HepG2 (cell line): Measurements from ENCODE around the gene PEPD. TPM values are rescaled to one million over a fixed set of nuclear protein-coding genes. Genes with fewer than 3 reads are reported as not detected.

Experiments
- ATAC-seq: fragments of 200-7000 bp; cut with Tn5 transposase; 3 replicates; pipeline ENCODE4 v1.9.1; 2020; ENCODE audit warnings: mild to moderate bottlenecking, moderate library complexity
- BruUV-seq: library from RNA; stranded (reverse); fragments of 400-500 nt; replicated peaks from 2 replicates; lab custom pipeline; 2021; lab: Mats Ljungman, UMichigan
- CTCF ChIA-PET: fragments of 300-600 bp; formaldehyde crosslinking; extraction: SDS; loops from one replicate; lab custom pipeline; 2021; ENCODE audit warnings: low total read pairs, inconsistent platforms, low intra/inter-chr PET ratio; lab: Yijun Ruan, JAX
- POLR2A ChIA-PET: fragments of 350-600 bp; sonication (Branson Sonifier 250); formaldehyde crosslinking; loops from one replicate; lab custom pipeline; 2020; ENCODE audit warnings: antibody characterized with exemption, inconsistent platforms; lab: Yijun Ruan, JAX
- DNase-seq: peaks from one replicate; pipeline ENCODE4 v3.0.0-alpha.2; 2015; ENCODE audit warnings: low spot score
- FAIRE-seq: peaks from 3 replicates; lab custom pipeline; 2011; peaks lifted over from hg19 to GRCh38; lab: Jason Lieb, UNC
- H2AFZ ChIP-seq: one replicate; pipeline ENCODE4 v1.6.1; 2011; ENCODE audit warnings: low read length, inconsistent platforms
- H3K27ac ChIP-seq: fragments of 300-600 bp; 3 replicates; pipeline ENCODE4 v1.8.0; 2011; ENCODE audit warnings: mixed run types, mild to moderate bottlenecking, mixed read lengths, low read length, inconsistent platforms; ENCODE audit not compliant: insufficient read depth; ENCODE audit errors: extremely low read length
- H3K27me3 ChIP-seq, 2 experiments: fragments of 200-600 bp in 1 of 2; 2 replicates in 1 of 2; 3 replicates in 1 of 2; pipeline versions ENCODE4 v1.6.0 to v1.8.0; 2011; ENCODE audit warnings: low read length in 2 of 2, mild to moderate bottlenecking in 2 of 2, moderate library complexity in 2 of 2, inconsistent platforms in 1 of 2; ENCODE audit not compliant: insufficient read depth in 2 of 2, control insufficient read depth in 1 of 2
- H3K36me3 ChIP-seq, 2 experiments: fragments of 200-600 bp in 1 of 2; replicated peaks in 1 of 2; 2 replicates in 1 of 2; 3 replicates in 1 of 2; pipeline versions ENCODE4 v1.5.1 to v1.8.0; 2011; ENCODE audit warnings: low read length in 2 of 2, inconsistent platforms in 1 of 2; ENCODE audit not compliant: insufficient read depth in 2 of 2, control insufficient read depth in 1 of 2
- H3K4me1 ChIP-seq: 2 replicates; pipeline ENCODE4 v1.5.1; 2012; ENCODE audit warnings: low read length, inconsistent platforms; ENCODE audit not compliant: insufficient read depth
- H3K4me2 ChIP-seq: 2 replicates; pipeline ENCODE4 v1.6.0; 2011; ENCODE audit warnings: low read depth, low read length, inconsistent platforms
- H3K4me3 ChIP-seq, 3 experiments: fragments of 200-600 bp in 1 of 3; sonication (generic), shearing (Covaris generic) in 1 of 3; replicated peaks in 1 of 3; 2 replicates each; pipeline ENCODE4 v1.5.1; 2011 to 2016; ENCODE audit warnings: low read length in 3 of 3, inconsistent platforms in 2 of 3, low read depth in 2 of 3, mild to moderate bottlenecking in 2 of 3, control low read depth in 1 of 3, mixed read lengths in 1 of 3; ENCODE audit not compliant: insufficient read depth in 1 of 3
- H3K79me2 ChIP-seq: one replicate; pipeline ENCODE4 v1.6.1; 2011; ENCODE audit warnings: low read length, inconsistent platforms; ENCODE audit not compliant: insufficient read depth
- H3K9ac ChIP-seq: 2 replicates; pipeline ENCODE4 v1.6.0; 2011; ENCODE audit warnings: mild to moderate bottlenecking, low read depth, low read length, inconsistent platforms; ENCODE audit not compliant: insufficient read depth
- H3K9me3 ChIP-seq: 2 replicates; pipeline ENCODE4 v1.5.1; 2012; ENCODE audit warnings: mild to moderate bottlenecking, low read length
- H4K20me1 ChIP-seq: 2 replicates; pipeline ENCODE4 v1.6.0; 2011; ENCODE audit warnings: inconsistent platforms, mild to moderate bottlenecking, low read length, moderate library complexity; ENCODE audit not compliant: insufficient read depth
- ATF2 ChIP-seq: sonication (generic); formaldehyde crosslinking; IDR thresholded peaks from 2 replicates; pipeline ENCODE4 v1.4.0; 2020; ENCODE audit warnings: missing genetic modification reagents
- BCL6 ChIP-seq: IDR thresholded peaks from 2 replicates; pipeline ENCODE4 v1.6.1; 2016; ENCODE audit warnings: missing genetic modification reagents, missing compliant biosample characterization
- ELF3 ChIP-seq: IDR thresholded peaks from 2 replicates; pipeline ENCODE4 v1.6.1; 2016; ENCODE audit warnings: missing genetic modification reagents, missing compliant biosample characterization
- FOSL2 ChIP-seq: sonication (generic); formaldehyde crosslinking; IDR thresholded peaks from 2 replicates; pipeline ENCODE4 v1.4.0; 2020; ENCODE audit warnings: missing genetic modification reagents
- FOXA3 ChIP-seq: IDR thresholded peaks from 2 replicates; pipeline ENCODE4 v1.6.1; 2016; ENCODE audit warnings: missing genetic modification reagents, missing compliant biosample characterization
- HNF4G ChIP-seq, 2 experiments: sonication (generic) in 1 of 2; formaldehyde crosslinking in 1 of 2; IDR thresholded peaks; 2 replicates each; pipeline versions ENCODE4 v1.4.0 to v1.6.1; 2011 to 2020; ENCODE audit warnings: borderline replicate concordance in 2 of 2, low read depth in 2 of 2, mild to moderate bottlenecking in 2 of 2, low read length in 1 of 2, missing genetic modification reagents in 1 of 2, moderate library complexity in 1 of 2
- RCOR2 ChIP-seq: IDR thresholded peaks from 2 replicates; pipeline ENCODE4 v1.6.1; 2016; ENCODE audit warnings: missing biosample characterization, missing genetic modification reagents
- SOX5 ChIP-seq: IDR thresholded peaks from 2 replicates; pipeline ENCODE4 v1.6.1; 2016; ENCODE audit warnings: borderline replicate concordance
- ZMAT3 ChIP-seq: sonication (generic); formaldehyde crosslinking; conservative IDR thresholded peaks from 2 replicates; pipeline ENCODE4 v1.7.0; 2021; ENCODE audit warnings: missing genetic modification reagents
- ZNF768 ChIP-seq: sonication (generic); formaldehyde crosslinking; IDR thresholded peaks from 2 replicates; pipeline ENCODE4 v1.4.0; 2020; ENCODE audit warnings: missing genetic modification reagents
- WGBS: methylation state at CpG from one replicate; pipeline ENCODE4 v1.1.6; 2017; ENCODE audit warnings: low lambda C conversion rate; 5-methylcytosine and 5-hydroxymethylcytosine counted together
- in situ Hi-C: cut with HindIII; loops from 2 replicates; pipeline ENCODE4 v1.10.0; 2017; ENCODE audit warnings: low pct_unique_long_range_greater_than_20kb; ENCODE audit not compliant: extremely low pct_ligation_motif_present
- intact Hi-C: fragments of 100-400 bp; cut with micrococcal nuclease; formaldehyde crosslinking; loops from one replicate; pipeline ENCODE4 v1.10.0; 2022; ENCODE audit not compliant: unreplicated experiment
- polyA plus RNA-seq, 8 experiments: library from polyadenylated mRNA; depleted of rRNA in 3 of 8; stranded (reverse) in 7 of 8; unstranded in 1 of 8; fragments of >200 nt; fragmentation: Illumina TruSeq in 4 of 8; extraction: Trizol in 4 of 8; gene quantifications; 2 replicates each; pipeline versions ENCODE4 v1.2.1 to v1.2.3, GENCODE V29; 2011 to 2016; ENCODE audit warnings: low read depth in 4 of 8, missing spikeins in 1 of 8, mixed read lengths in 1 of 8; ENCODE audit not compliant: insufficient read depth in 1 of 8
- total RNA-seq, 5 experiments: library from RNA; depleted of rRNA; stranded (reverse); fragments of >200 nt; fragmentation: Illumina TruSeq; extraction: Trizol; gene quantifications; 2 replicates each; pipeline ENCODE4 v1.2.3, GENCODE V29; 2016; ENCODE audit warnings: low read depth in 1 of 5

Gene PEPD
- total and polyA plus RNA-seq, 2 of the 13 experiments (the other 11 are each of a cell fraction or from before 2014, with no cell fraction given): 60.7 to 75.1 TPM

- TF ChIP-seq SOX5 (CRISPR knock-in tag) (peak; percentile 25; the same call in 1 of the 2 replicates), HNF4G (IDR thresholded peaks at IDR 0.05; ENCODE audit: borderline replicate concordance, low read depth, low read length) (no peak), HNF4G (CRISPR knock-in tag; IDR thresholded peaks at IDR 0.05; ENCODE audit: borderline replicate concordance, low read depth) (peak; percentile 22; the same call in 1 of the 2 replicates), ATF2 (CRISPR knock-in tag) (0 out of 2 replicates have a peak, but pooled peaks have one; percentile 15), BCL6 (CRISPR knock-in tag) (peak; percentile 25; the same call in 1 of the 2 replicates), ZNF768 (no peak), FOSL2 (CRISPR knock-in tag) (peak; percentile 81), FOXA3 (CRISPR knock-in tag) (peak; percentile 33; the same call in 1 of the 2 replicates), ELF3 (CRISPR knock-in tag) (peak; percentile 42)
- TF ChIP-seq, all 625 proteins: peak for 28
These were observed 145.2 kb downstream of the PEPD start (continued) for GRCh38 chr19:33376423-33376822.

- peaks cover 46% of the 10 kb centered on the region for H4K20me1 ChIP-seq
- H3K4me1 ChIP-seq: peaks cover 60% of the 10 kb centered on the region
- H3K9me3 ChIP-seq: no peaks in the 10 kb centered on the region
- H3K4me3 ChIP-seq: peak overlapping the region; percentile 58 to 90 (median 89)
- peaks cover 0 to 23% of the 10 kb centered on the region in 2 experiments; a peak in 3 of 5 replicates for H3K36me3 ChIP-seq
- intact Hi-C loops: loop anchor here (2.0 kb wide), 1 partner anchor 73 kb away; the partner anchor contains the start of gene CEBPA
- WGBS: 9% methylated on average over 1 of the region's 1 CpG
- ChIA-PET CTCF (no interaction called here), POLR2A (interaction anchor here (0.8 to 4.5 kb wide), 9 partner anchors 13 to 127 kb away, joined by 3 to 50 read pairs (median 23); partner anchors contain the start of gene CEBPA)
- H3K27me3 ChIP-seq: peaks cover 0 to 3% of the 10 kb centered on the region in 2 experiments; a peak in 2 of 5 replicates
- H3K79me2 ChIP-seq: peaks cover 72% of the 10 kb centered on the region
- in situ Hi-C loops: no loop called here
- peak overlapping the region; percentile 99; the same call in 1 of the 2 replicates for H3K9ac ChIP-seq
- DNase-seq: peak; percentile 46
- no peak for FAIRE-seq
- no peak overlapping the region for H2AFZ ChIP-seq
- no peak for TF ChIP-seq ZMAT3 (CRISPR knock-in tag)
- TF ChIP-seq FOSL2 (CRISPR knock-in tag): peak; percentile 83
- TF ChIP-seq RCOR2 (CRISPR knock-in tag): 0 out of 2 replicates have a peak, but pooled peaks have one; percentile 10
- ATAC-seq: no peak
- no TSS peak for BruUV-seq
- peak overlapping the region; percentile 96 for H3K27ac ChIP-seq
- H3K4me2 ChIP-seq: peak overlapping the region; percentile 92
These were observed 145.8 kb downstream of the PEPD start for GRCh38 chr19:33375837-33376159.
